Activated CD4-positive, alpha-beta T cell treated with anti-CD3 and anti-CD28 coated beads for 36 hours (primary cell): ENCODE measurements around the gene KPNA6. TPM values are rescaled to one million over a fixed set of nuclear protein-coding genes. Genes with fewer than 3 reads are reported as not detected.

Experiments used
- ATAC-seq: fragments of 200-7000 bp; cut with Tn5 transposase; one replicate; pipeline ENCODE4 v1.10.0; 2021; ENCODE audit warnings: mild to moderate bottlenecking, moderate library complexity
- CTCF ChIA-PET: fragments of 350-600 bp; sonication (Branson Sonifier 250); formaldehyde crosslinking; loops from one replicate; lab custom pipeline; 2021; ENCODE audit warnings: antibody characterized with exemption; lab: Charles Lee
- POLR2A ChIA-PET: fragments of 350-600 bp; sonication (Branson Sonifier 250); formaldehyde crosslinking; loops from one replicate; lab custom pipeline; 2021; ENCODE audit warnings: antibody characterized with exemption, inconsistent platforms; lab: Charles Lee
- DNase-seq: peaks from one replicate; pipeline ENCODE4 v3.0.0-alpha.2; 2020
- H3K27ac Mint-ChIP-seq: one replicate; pipeline ENCODE4 v1.8.0; 2021; ENCODE audit warnings: mixed read lengths
- H3K27me3 Mint-ChIP-seq: one replicate; pipeline ENCODE4 v1.8.0; 2021; ENCODE audit warnings: mixed read lengths
- H3K36me3 Mint-ChIP-seq: one replicate; pipeline ENCODE4 v1.8.0; 2021; ENCODE audit warnings: low read depth, mixed read lengths
- H3K4me1 Mint-ChIP-seq: one replicate; pipeline ENCODE4 v1.8.0; 2021; ENCODE audit warnings: mixed read lengths
- H3K4me3 Mint-ChIP-seq: one replicate; pipeline ENCODE4 v1.8.0; 2021; ENCODE audit warnings: mild to moderate bottlenecking, moderate library complexity, mixed read lengths
- H3K9me3 Mint-ChIP-seq: one replicate; pipeline ENCODE4 v1.8.0; 2021; ENCODE audit warnings: low read depth, mixed read lengths
- intact Hi-C, 2 experiments: fragments of 100-400 bp; cut with DNase I in 1 of 2; cut with micrococcal nuclease in 1 of 2; formaldehyde crosslinking; loops; one replicate each; pipeline versions ENCODE4 v1.14.2 to v1.15.1; 2022 to 2024; cut with DNase I, micrococcal nuclease
- total RNA-seq, 2 experiments: library from RNA; stranded (reverse); gene quantifications; one replicate each; pipeline ENCODE4 v1.2.3, GENCODE V29; 2021

Gene KPNA6
- total RNA-seq, 2 experiments from 2014 or later = 70.0 to 78.3 TPM

DNA sequence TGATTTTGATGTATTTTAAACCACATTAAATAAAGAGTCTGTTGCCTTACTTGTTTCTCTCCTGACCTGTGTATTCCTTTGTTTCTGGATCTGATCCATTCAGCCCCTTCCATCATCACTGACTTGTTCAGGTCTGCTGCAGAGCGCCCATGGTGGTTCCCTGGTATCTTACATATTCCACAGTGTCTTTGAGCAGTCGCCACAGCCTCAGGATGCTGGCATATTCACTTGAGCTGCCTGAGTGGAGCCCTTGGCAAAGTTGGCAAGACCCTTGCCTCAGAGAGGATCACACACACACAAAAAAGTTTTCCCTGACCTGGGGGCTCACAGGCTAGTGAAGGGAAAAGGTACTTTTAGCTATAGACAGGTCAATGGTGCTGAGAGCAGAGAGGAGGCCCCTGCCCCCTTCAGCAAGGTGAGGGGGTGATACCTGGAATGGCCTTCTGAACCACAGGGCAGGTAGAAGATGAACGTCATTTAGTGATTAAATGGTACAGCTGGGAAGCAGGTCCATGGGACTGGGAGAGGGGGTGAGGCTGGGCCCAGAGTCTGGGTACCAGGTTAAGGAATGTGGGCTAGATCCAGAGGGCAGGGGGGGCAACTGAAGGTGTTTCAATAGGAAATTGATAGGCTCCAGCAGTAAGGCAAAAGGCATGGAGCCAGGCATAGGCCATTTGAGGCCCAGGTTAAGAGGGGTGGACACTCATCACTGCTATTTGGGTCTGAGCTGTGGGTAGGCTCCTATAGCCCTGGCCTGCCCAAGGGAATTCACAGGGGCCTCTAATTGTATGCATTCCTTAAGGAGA, 90.6 kb downstream of the KPNA6 start:
- peaks cover 33% of the 10 kb centered on the region for H3K36me3 Mint-ChIP-seq
- no peak overlapping the region for H3K4me3 Mint-ChIP-seq
- DNase-seq (no peak), ATAC-seq (no peak)
- H3K4me1 Mint-ChIP-seq = peaks cover 69% of the 10 kb centered on the region
- no peaks in the 10 kb centered on the region for H3K27me3 Mint-ChIP-seq
- ChIA-PET CTCF (interaction anchor here (1.1 to 2.0 kb wide), 4 partner anchors 17 to 91 kb away, joined by 3 to 6 read pairs (median 5); partner anchors contain the start of gene KPNA6), POLR2A (no interaction called here)
- no peaks in the 10 kb centered on the region for H3K9me3 Mint-ChIP-seq
- H3K27ac Mint-ChIP-seq = peak overlapping the region; percentile 32
- intact Hi-C loops = no loop called here

DNA sequence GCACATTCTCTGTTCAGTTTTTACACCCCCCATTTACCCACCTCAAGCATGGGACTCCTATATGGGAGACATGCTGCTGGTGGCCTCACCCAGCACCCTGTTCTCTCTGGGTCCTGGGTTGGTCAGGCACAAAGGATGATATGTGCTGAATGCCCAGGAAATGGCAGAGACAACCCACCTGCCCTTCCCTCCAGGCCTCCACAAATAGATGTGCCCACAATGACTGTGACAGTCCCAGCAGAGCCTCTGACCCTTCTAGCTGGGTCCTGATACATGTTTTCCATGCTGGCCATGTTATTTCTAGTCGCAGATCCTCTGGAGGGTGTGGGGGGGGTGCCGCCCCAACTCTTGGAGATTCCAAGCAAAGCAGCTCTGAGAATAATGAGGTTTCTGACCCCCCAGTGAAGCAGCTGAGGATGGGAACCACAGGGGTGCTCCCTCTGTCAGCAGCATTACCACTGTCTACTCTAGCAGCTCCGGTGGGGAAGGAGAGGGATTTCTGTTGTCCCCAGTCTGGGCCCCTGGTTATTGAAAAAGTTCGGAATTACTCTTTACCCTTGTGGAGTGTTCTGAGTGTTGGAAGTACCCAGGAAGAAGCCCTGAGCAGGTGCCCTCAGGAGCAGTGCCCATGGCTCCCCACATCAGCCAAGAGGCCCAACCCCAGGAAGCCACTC, 91.3 kb downstream of the KPNA6 start:
- Mint-ChIP-seq H3K4me3 (no peak overlapping the region), H3K36me3 (peaks cover 27% of the 10 kb centered on the region), H3K27ac (no peak overlapping the region), H3K9me3 (no peaks in the 10 kb centered on the region), H3K4me1 (peaks cover 66% of the 10 kb centered on the region), H3K27me3 (no peaks in the 10 kb centered on the region)
- ChIA-PET CTCF (interaction anchor here (2.0 kb wide), 1 partner anchor 88 kb away, joined by 6 read pairs; no protein-coding TSS in a partner anchor), POLR2A (no interaction called here)
- intact Hi-C loops = no loop called here
- DNase-seq (no peak), ATAC-seq (no peak)

DNA sequence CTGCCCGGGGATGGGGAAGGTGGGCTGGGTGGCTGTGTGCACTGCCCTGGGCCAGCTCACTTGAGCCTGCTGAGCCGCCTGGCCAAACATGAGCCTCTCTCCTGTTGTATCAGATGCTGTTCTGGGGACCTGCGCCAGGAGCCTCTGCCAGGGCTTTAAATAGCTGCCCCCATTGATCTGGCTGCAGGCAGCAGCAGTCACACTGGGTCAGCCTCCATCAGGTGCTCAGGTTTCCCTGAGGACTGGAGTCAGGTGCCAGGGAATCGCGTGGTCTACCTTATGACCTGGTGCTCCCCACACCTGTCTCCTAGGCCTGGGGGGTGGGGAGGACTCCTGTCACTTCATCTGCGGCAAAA, 91.8 kb downstream of the KPNA6 start:
- Mint-ChIP-seq H3K27ac (peak overlapping the region; percentile 86), H3K4me1 (peaks cover 62% of the 10 kb centered on the region), H3K27me3 (no peaks in the 10 kb centered on the region), H3K9me3 (no peaks in the 10 kb centered on the region), H3K4me3 (peak overlapping the region; percentile 71), H3K36me3 (peaks cover 21% of the 10 kb centered on the region)
- ChIA-PET POLR2A (interaction anchor here (1.6 to 1.8 kb wide), 3 partner anchors 19 to 136 kb away, joined by 6 to 7 read pairs (median 6); partner anchors contain the start of genes MARCKSL1, TMEM39B and TXLNA), CTCF (interaction anchor here (3.2 kb wide), 1 partner anchor 17 kb away, joined by 16 read pairs; no protein-coding TSS in a partner anchor)
- DNase-seq (no peak), ATAC-seq (no peak)
- intact Hi-C loops = loop anchor here (1.0 to 5.0 kb wide), 8 partner anchors 19 to 213 kb away; partner anchors contain the start of genes BSDC1 (in 1 of the 2), EIF3I (in 1 of the 2), KPNA6 (in 1 of the 2) and TMEM234 (in 1 of the 2)

GRCh38 chr1:32200226-32201010, 92.6 kb downstream of the KPNA6 start, which contains the start of gene CCDC28B:
TSS of gene CCDC28B (plus strand) at chr1:32200595. CDS start at chr1:32201936, 1,341 bp downstream.
- POLR2A ChIA-PET = interaction anchor here (0.6 to 1.8 kb wide), 5 partner anchors 9 to 136 kb away, joined by 3 to 7 read pairs (median 6); partner anchors contain the start of genes MARCKSL1, TMEM39B and TXLNA
- H3K36me3 Mint-ChIP-seq = peaks cover 14% of the 10 kb centered on the region
- H3K4me1 Mint-ChIP-seq = peaks cover 57% of the 10 kb centered on the region
- peak within 1 kb of the TSS; percentile 86 for H3K27ac Mint-ChIP-seq
- peak; percentile 77 for DNase-seq
- peak; percentile 53 for ATAC-seq
- H3K4me3 Mint-ChIP-seq = peak within 1 kb of the TSS; percentile 71
- no peaks in the 10 kb centered on the region for H3K27me3 Mint-ChIP-seq
- CTCF ChIA-PET = interaction anchor here (0.5 to 3.2 kb wide), 6 partner anchors 16 to 553 kb away, joined by 3 to 16 read pairs (median 4); no protein-coding TSS in a partner anchor
- no peaks in the 10 kb centered on the region for H3K9me3 Mint-ChIP-seq
- intact Hi-C loops = loop anchor here (1.0 to 5.0 kb wide), 10 partner anchors 20 to 212 kb away; partner anchors contain the start of genes EIF3I (in 2 of the 2), TMEM234 (in 2 of the 2), BSDC1 (in 1 of the 2) and KPNA6 (in 1 of the 2)

DNA sequence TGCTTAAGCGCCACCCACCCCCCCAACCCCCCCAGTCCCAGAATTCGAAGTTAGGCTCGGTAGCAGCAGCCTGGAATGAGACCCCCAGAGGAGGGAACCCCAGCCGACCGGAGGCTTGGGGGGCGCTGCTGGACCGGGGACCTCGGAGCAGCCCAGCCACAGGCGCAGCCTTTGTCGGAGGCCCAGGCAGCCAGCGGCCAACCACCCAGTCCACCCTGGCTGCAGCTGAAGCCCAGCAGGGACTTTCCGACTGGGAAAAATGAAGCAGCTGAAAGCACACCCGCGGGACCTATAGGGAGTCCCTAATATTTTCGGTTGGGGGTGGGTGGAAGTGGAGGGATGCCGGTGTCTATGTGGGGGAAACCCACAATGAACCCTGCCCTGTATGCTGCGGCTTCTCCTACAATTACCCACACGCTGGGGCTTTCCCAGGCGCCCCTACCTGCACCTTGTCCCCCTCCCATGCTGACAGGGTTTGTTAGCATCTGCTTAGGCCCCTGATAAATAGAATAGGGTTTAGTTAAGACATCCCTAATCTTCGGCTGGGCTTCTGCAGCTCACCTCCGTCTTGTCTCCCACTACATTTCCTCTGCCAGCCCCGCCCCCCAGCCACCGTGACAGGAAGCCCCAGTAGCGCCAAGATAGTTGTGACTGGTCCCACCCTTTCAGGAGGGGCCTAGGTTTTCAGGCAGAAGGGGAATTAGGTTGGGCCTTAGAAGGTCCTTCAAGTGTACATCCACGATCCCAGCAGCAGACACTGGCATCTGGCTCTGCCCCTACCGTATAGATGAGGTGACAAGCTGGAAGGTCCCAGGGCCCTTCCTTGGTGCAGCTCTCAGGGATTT, 93.4 kb downstream of the KPNA6 start:
- CTCF ChIA-PET = interaction anchor here (0.5 to 3.2 kb wide), 9 partner anchors 15 to 555 kb away, joined by 3 to 16 read pairs (median 3); no protein-coding TSS in a partner anchor
- ATAC-seq (peak; percentile 51), DNase-seq (peak; percentile 90)
- Mint-ChIP-seq H3K36me3 (peaks cover 7% of the 10 kb centered on the region), H3K4me3 (peak overlapping the region; percentile 71), H3K27ac (peak overlapping the region; percentile 85), H3K9me3 (no peaks in the 10 kb centered on the region), H3K4me1 (peaks cover 51% of the 10 kb centered on the region), H3K27me3 (no peaks in the 10 kb centered on the region)
- intact Hi-C loops = loop anchor here (1.0 to 5.0 kb wide), 8 partner anchors 20 to 211 kb away; partner anchors contain the start of genes EIF3I (in 2 of the 2), TMEM234 (in 2 of the 2), KPNA6 (in 1 of the 2) and TMEM39B (in 1 of the 2)
- POLR2A ChIA-PET = interaction anchor here (0.5 to 1.8 kb wide), 6 partner anchors 21 to 258 kb away, joined by 3 to 7 read pairs (median 5); partner anchors contain the start of genes LCK, MARCKSL1, TMEM39B and TXLNA

- H3K36me3 Mint-ChIP-seq = peaks cover 8% of the 10 kb centered on the region
- no peak overlapping the region for H3K27ac Mint-ChIP-seq
- no peaks in the 10 kb centered on the region for H3K27me3 Mint-ChIP-seq
- DNase-seq (no peak), ATAC-seq (no peak)
- H3K4me1 Mint-ChIP-seq = peaks cover 34% of the 10 kb centered on the region
- ChIA-PET POLR2A (interaction anchor here (0.8 to 1.0 kb wide), 3 partner anchors 19 to 131 kb away, joined by 3 to 4 read pairs (median 3); no protein-coding TSS in a partner anchor), CTCF (interaction anchor here (0.5 to 2.0 kb wide), 6 partner anchors 10 to 490 kb away, joined by 3 to 9 read pairs (median 4); no protein-coding TSS in a partner anchor)
- intact Hi-C loops = loop anchor here (1.0 to 5.0 kb wide), 7 partner anchors 17 to 207 kb away; partner anchors contain the start of genes BSDC1 (in 1 of the 2), EIF3I (in 1 of the 2), KPNA6 (in 1 of the 2) and TMEM234 (in 1 of the 2)
- no peaks in the 10 kb centered on the region for H3K9me3 Mint-ChIP-seq
- H3K4me3 Mint-ChIP-seq = peak overlapping the region; percentile 90
Measured at GRCh38 chr1:32204943-32205361, 97.1 kb downstream of the KPNA6 start.

- DNase-seq = peak; percentile 94
- Mint-ChIP-seq H3K36me3 (peaks cover 8% of the 10 kb centered on the region), H3K4me1 (peaks cover 28% of the 10 kb centered on the region), H3K27ac (peak within 1 kb of the TSS; percentile 87), H3K27me3 (no peaks in the 10 kb centered on the region), H3K4me3 (peak within 1 kb of the TSS; percentile 90), H3K9me3 (no peaks in the 10 kb centered on the region)
- ATAC-seq = peak; percentile 75
- intact Hi-C loops = loop anchor here in 1 of 2 experiments (1.0 kb wide), 4 partner anchors 17 to 189 kb away; partner anchors contain the start of genes BSDC1, EIF3I, TMEM234 and TXLNA
- POLR2A ChIA-PET = interaction anchor here (0.8 to 1.4 kb wide), 5 partner anchors 9 to 132 kb away, joined by 3 to 5 read pairs (median 4); partner anchors contain the start of gene MARCKSL1
- CTCF ChIA-PET = interaction anchor here (0.5 to 2.0 kb wide), 8 partner anchors 10 to 489 kb away, joined by 3 to 9 read pairs (median 3); partner anchors contain the start of gene TXLNA
Measured at GRCh38 chr1:32205401-32206370, 97.8 kb downstream of the KPNA6 start, which contains the start of gene IQCC. TSS of gene IQCC (plus strand) at chr1:32205671. CDS start at chr1:32205682, 11 bp downstream.

DNA sequence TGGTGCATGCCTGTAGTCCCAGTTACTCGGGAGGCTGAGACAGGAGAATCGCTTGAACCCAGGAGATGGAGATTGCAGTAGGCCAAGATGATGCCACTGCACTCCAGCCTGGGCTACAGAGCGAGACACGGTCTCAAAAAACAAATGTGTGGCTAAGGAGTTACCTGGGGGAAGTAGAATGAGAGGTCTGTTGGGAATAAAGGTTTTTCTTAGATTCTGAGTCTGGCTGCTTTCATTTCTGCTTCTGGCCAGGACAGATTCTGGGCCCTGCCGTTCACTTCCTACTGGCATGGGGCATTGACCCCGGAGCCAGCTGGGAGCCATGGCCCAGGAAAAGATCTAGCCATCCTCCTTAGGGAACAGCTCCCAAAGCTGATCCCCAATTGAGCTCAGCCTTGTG, 100.6 kb downstream of the KPNA6 start:
- POLR2A ChIA-PET = no interaction called here
- no peak overlapping the region for H3K4me3 Mint-ChIP-seq
- peaks cover 8% of the 10 kb centered on the region for H3K36me3 Mint-ChIP-seq
- no peaks in the 10 kb centered on the region for H3K27me3 Mint-ChIP-seq
- peaks cover 13% of the 10 kb centered on the region for H3K4me1 Mint-ChIP-seq
- no peaks in the 10 kb centered on the region for H3K9me3 Mint-ChIP-seq
- CTCF ChIA-PET = no interaction called here
- no peak overlapping the region for H3K27ac Mint-ChIP-seq
- intact Hi-C loops = no loop called here
- ATAC-seq (no peak), DNase-seq (no peak)
